Suprapubic skin (tissue), 4 donors: Measurements from ENCODE around the gene SOWAHB.

Experiments used
- EP300 ChIP-seq: sonication (generic); formaldehyde crosslinking; IDR thresholded peaks from one replicate; pipeline ENCODE4 v1.6.1; 2017; ENCODE audit warnings: antibody characterized with exemption
- POLR2A ChIP-seq, 2 donors: fragments of 450-650 bp; IDR thresholded peaks; one replicate each; pipeline ENCODE4 v1.6.1; 2017; ENCODE audit warnings: antibody characterized with exemption in 2 of 2, mild to moderate bottlenecking in 2 of 2, moderate library complexity in 2 of 2
- POLR2AphosphoS5 ChIP-seq, 3 donors: sonication (generic); formaldehyde crosslinking; IDR thresholded peaks; one replicate each; pipeline ENCODE4 v1.6.1; 2017; ENCODE audit warnings: antibody characterized with exemption in 3 of 3
- TF ChIP-seq, protein P1 (sequence below), 2 donors: fragments of 200-600 bp in 1 of 2; fragments of 450-650 bp in 1 of 2; sonication (generic) in 1 of 2; IDR thresholded peaks; one replicate each; pipeline ENCODE4 v1.5.1; 2016 to 2019; ENCODE audit warnings: antibody characterized with exemption in 2 of 2, mild to moderate bottlenecking in 1 of 2, moderate library complexity in 1 of 2

DNA sequence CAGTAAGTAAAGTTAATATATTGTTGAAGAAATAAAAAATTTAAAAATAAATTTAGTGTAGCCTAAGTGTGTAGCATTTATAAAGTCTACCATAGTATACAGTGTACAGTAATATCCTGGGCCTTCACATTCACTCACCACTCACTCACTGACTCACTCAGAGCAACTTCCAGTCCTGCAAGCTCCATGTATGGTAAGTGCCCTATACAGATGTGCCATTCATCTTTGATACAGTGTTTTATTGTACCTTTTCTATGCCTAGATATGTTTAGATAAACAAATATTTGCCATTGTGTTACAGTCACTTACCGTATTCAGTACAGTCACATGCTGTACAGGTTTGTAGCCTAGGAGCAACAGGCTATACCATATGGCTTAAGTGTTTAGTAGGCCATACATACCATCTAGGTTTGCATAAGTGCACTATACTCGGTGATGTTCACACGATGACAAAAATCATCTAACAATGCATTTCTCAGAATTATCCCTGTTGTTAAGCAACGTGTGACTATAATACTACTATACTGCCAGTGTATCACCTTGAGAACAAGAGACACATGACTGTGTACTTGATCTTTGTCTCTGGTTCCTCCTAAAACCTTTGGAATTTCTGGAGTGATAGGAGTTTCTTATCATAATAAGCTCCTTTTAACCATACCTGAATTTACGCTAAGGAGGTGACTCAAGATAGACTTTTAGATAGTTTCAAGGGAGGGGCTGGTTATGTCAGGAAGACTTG, 25.8 kb upstream of the SOWAHB start:
- TF ChIP-seq, protein P1, sequence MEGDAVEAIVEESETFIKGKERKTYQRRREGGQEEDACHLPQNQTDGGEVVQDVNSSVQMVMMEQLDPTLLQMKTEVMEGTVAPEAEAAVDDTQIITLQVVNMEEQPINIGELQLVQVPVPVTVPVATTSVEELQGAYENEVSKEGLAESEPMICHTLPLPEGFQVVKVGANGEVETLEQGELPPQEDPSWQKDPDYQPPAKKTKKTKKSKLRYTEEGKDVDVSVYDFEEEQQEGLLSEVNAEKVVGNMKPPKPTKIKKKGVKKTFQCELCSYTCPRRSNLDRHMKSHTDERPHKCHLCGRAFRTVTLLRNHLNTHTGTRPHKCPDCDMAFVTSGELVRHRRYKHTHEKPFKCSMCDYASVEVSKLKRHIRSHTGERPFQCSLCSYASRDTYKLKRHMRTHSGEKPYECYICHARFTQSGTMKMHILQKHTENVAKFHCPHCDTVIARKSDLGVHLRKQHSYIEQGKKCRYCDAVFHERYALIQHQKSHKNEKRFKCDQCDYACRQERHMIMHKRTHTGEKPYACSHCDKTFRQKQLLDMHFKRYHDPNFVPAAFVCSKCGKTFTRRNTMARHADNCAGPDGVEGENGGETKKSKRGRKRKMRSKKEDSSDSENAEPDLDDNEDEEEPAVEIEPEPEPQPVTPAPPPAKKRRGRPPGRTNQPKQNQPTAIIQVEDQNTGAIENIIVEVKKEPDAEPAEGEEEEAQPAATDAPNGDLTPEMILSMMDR (IDR thresholded peaks at IDR 0.05): no peak
- TF ChIP-seq POLR2A (IDR thresholded peaks at IDR 0.05) (no peak), EP300 (no peak), POLR2AphosphoS5 (IDR thresholded peaks at IDR 0.05) (no peak)
